ENCODE results near the gene ZNF396. TPM values are rescaled to one million over a fixed set of nuclear protein-coding genes. Genes with fewer than 3 reads are reported as not detected.

The ZNF396 gene
- polyA plus RNA-seq, 1 experiment: 1.1 TPM

GRCh38 chr18:35348001-35348400, 29.1 kb downstream of the ZNF396 start:
- H3K4me3 ChIP-seq (ENCODE audit: low read depth, low read length): no peak overlapping the region
- no peak for DNase-seq (ENCODE audit: low read depth, low spot score)
- no peaks in the 10 kb centered on the region for H3K27me3 ChIP-seq (ENCODE audit: control insufficient read depth, insufficient read depth, low read length)
- H3K27ac ChIP-seq (ENCODE audit: low read depth, low read length): no peak overlapping the region
- no peak for TF ChIP-seq CTCF (IDR thresholded peaks at IDR 0.05; ENCODE audit: low read depth, low read length)
- H3K9me3 ChIP-seq (ENCODE audit: control insufficient read depth, insufficient read depth, low read length): peaks cover 9% of the 10 kb centered on the region
- CTCF ChIA-PET: interaction anchor here (0.6 to 0.8 kb wide), 2 partner anchors 38 to 65 kb away, joined by 3 read pairs; no protein-coding TSS in a partner anchor
- POLR2A ChIA-PET: no interaction called here

- Histone ChIP-seq H3K27me3 (ENCODE audit: control insufficient read depth, insufficient read depth, low read length) (no peaks in the 10 kb centered on the region), H3K27ac (ENCODE audit: low read depth, low read length) (no peak overlapping the region), H3K9me3 (ENCODE audit: control insufficient read depth, insufficient read depth, low read length) (no peaks in the 10 kb centered on the region), H3K4me3 (ENCODE audit: low read depth, low read length) (no peak overlapping the region)
- no peak for DNase-seq (ENCODE audit: low read depth, low spot score)
- ChIA-PET CTCF (interaction anchor here (1.3 to 3.9 kb wide), 2 partner anchors 9 to 114 kb away, joined by 9 to 33 read pairs; no protein-coding TSS in a partner anchor), POLR2A (interaction anchor here (0.5 kb wide), 1 partner anchor 304 kb away, joined by 7 read pairs; no protein-coding TSS in a partner anchor)
- no peak for TF ChIP-seq CTCF (IDR thresholded peaks at IDR 0.05; ENCODE audit: low read depth, low read length)
Observed at GRCh38 chr18:35345950-35346349, 31.2 kb downstream of the ZNF396 start.

- Histone ChIP-seq H3K9me3 (ENCODE audit: control insufficient read depth, insufficient read depth, low read length) (no peaks in the 10 kb centered on the region), H3K27me3 (ENCODE audit: control insufficient read depth, insufficient read depth, low read length) (no peaks in the 10 kb centered on the region), H3K27ac (ENCODE audit: low read depth, low read length) (no peak overlapping the region), H3K4me3 (ENCODE audit: low read depth, low read length) (no peak overlapping the region)
- no peak for DNase-seq (ENCODE audit: low read depth, low spot score)
- ChIA-PET CTCF (interaction anchor here (1.3 to 3.9 kb wide), 3 partner anchors 9 to 114 kb away, joined by 3 to 33 read pairs (median 9); no protein-coding TSS in a partner anchor), POLR2A (interaction anchor here (1.2 kb wide), 1 partner anchor 55 kb away, joined by 5 read pairs; the partner anchor contains the start of gene ZSCAN30)
- TF ChIP-seq CTCF (IDR thresholded peaks at IDR 0.05; ENCODE audit: low read depth, low read length): no peak
Observed at GRCh38 chr18:35345460-35345921, 31.6 kb downstream of the ZNF396 start.

- no peaks in the 10 kb centered on the region for H3K27me3 ChIP-seq (ENCODE audit: control insufficient read depth, insufficient read depth, low read length)
- no peak for DNase-seq (ENCODE audit: low read depth, low spot score)
- no peaks in the 10 kb centered on the region for H3K9me3 ChIP-seq (ENCODE audit: control insufficient read depth, insufficient read depth, low read length)
- peak overlapping the region; percentile 91 for H3K4me3 ChIP-seq (ENCODE audit: low read depth, low read length)
- POLR2A ChIA-PET: interaction anchor here (0.6 to 1.7 kb wide), 4 partner anchors 10 to 538 kb away, joined by 5 to 7 read pairs (median 6); partner anchors contain the start of genes ZNF397 and ZSCAN30
- no peak for TF ChIP-seq CTCF (IDR thresholded peaks at IDR 0.05; ENCODE audit: low read depth, low read length)
- CTCF ChIA-PET: interaction anchor here (1.3 to 3.9 kb wide), 3 partner anchors 10 to 113 kb away, joined by 3 to 33 read pairs (median 9); no protein-coding TSS in a partner anchor
- H3K27ac ChIP-seq (ENCODE audit: low read depth, low read length): no peak overlapping the region
Observed at GRCh38 chr18:35344736-35345459, 32.2 kb downstream of the ZNF396 start.
